H1 (cell line): ENCODE data around the gene ENTPD1.

ENCODE experiments used
- CREB1 ChIP-seq: IDR thresholded peaks from 2 replicates; pipeline ENCODE4 v1.6.1; 2012; ENCODE audit warnings: inconsistent platforms
- KDM4A ChIP-seq: IDR thresholded peaks from one replicate; pipeline ENCODE4 v1.7.1; 2012; ENCODE audit warnings: low read depth, mild to moderate bottlenecking, moderate library complexity, low read length, inconsistent platforms; ENCODE audit not compliant: severe bottlenecking
- YY1 ChIP-seq: IDR thresholded peaks from 2 replicates; pipeline ENCODE4 v1.6.1; 2011; ENCODE audit warnings: low read depth, mild to moderate bottlenecking, low read length
- TF ChIP-seq, protein P1 (sequence below), 3 experiments: IDR thresholded peaks; 1 replicate in 2 of 3; 2 replicates in 1 of 3; pipeline versions ENCODE4 v1.5.1 to v1.6.1; 2011; ENCODE audit warnings: low read length in 3 of 3, mild to moderate bottlenecking in 3 of 3, inconsistent platforms in 2 of 3, low read depth in 1 of 3, moderate library complexity in 1 of 3; ENCODE audit not compliant: insufficient read depth in 1 of 3; ENCODE audit errors: control extremely low read depth in 1 of 3

DNA sequence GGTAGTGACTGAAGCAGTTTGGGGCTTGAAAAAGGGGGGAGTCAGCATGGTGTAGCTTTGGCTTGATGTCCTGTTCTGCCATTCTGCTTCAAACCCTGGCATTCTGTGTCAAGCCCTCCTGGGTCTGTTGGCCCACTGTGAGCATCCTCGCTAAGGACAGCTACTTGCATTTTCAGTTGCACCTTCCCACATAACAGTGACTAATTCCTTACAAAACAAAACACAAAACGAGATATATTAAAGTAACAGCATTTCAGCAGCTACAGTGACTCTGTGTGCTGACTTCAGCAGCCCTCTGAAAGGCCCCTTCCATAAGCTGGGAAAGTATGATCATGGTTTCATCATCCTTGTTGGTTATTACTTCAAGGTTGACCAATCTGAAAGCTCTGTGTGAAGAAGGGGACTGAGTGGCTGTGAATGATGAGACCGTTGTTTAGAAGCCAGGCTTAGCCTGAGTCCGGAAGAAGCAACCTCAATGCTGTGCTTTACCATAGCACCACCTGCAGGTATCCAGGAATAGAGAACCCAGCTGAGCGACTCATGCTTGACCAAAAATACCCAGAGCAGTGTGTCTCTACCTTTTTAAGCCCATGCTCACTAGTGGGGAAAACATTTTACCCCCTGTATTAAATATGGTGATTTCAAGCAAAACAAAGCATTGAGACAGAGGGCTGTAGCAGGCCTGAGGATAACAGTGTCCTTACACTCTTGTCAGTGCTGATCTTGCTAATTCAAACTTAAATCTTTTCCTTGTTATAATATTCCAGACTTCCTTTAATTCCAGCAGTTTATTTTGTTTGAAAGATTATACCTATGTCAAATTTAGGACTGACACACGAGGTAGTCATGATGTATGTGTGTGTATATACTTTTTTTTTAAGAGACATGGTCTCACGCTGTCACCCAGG is 109.2 kb downstream of the ENTPD1 start:
- TF ChIP-seq, protein P1, sequence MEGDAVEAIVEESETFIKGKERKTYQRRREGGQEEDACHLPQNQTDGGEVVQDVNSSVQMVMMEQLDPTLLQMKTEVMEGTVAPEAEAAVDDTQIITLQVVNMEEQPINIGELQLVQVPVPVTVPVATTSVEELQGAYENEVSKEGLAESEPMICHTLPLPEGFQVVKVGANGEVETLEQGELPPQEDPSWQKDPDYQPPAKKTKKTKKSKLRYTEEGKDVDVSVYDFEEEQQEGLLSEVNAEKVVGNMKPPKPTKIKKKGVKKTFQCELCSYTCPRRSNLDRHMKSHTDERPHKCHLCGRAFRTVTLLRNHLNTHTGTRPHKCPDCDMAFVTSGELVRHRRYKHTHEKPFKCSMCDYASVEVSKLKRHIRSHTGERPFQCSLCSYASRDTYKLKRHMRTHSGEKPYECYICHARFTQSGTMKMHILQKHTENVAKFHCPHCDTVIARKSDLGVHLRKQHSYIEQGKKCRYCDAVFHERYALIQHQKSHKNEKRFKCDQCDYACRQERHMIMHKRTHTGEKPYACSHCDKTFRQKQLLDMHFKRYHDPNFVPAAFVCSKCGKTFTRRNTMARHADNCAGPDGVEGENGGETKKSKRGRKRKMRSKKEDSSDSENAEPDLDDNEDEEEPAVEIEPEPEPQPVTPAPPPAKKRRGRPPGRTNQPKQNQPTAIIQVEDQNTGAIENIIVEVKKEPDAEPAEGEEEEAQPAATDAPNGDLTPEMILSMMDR (IDR thresholded peaks at IDR 0.05; ENCODE audit: control extremely low read depth in 1 of 3, insufficient read depth in 1 of 3, low read depth in 1 of 3, low read length in 3 of 3), result peak; percentile 47 to 87 (median 75)
- TF ChIP-seq KDM4A, result no peak
- no peak for TF ChIP-seq CREB1
- TF ChIP-seq YY1, result no peak
